HepG2 (cell line): ENCODE measurements around the gene TMEM178A. TPM values are rescaled to one million over a fixed set of nuclear protein-coding genes. Genes with fewer than 3 reads are reported as not detected.

Source experiments
- EED ChIP-seq: sonication (generic); formaldehyde crosslinking; IDR thresholded peaks from 2 replicates; pipeline ENCODE4 v1.5.0; 2020; ENCODE audit warnings: mild to moderate bottlenecking, missing genetic modification reagents
- FOXP4 ChIP-seq: sonication (generic); formaldehyde crosslinking; IDR thresholded peaks from 2 replicates; pipeline ENCODE4 v1.4.0; 2020; ENCODE audit warnings: missing genetic modification reagents
- KAT8 ChIP-seq: IDR thresholded peaks from 2 replicates; pipeline ENCODE4 v1.6.1; 2016; ENCODE audit warnings: missing genetic modification reagents, missing compliant biosample characterization
- MAFF ChIP-seq: IDR thresholded peaks from 2 replicates; pipeline ENCODE4 v1.6.1; 2011; ENCODE audit warnings: low read depth, low read length, improper control_type of control experiment
- MEIS1 ChIP-seq: sonication (generic); formaldehyde crosslinking; IDR thresholded peaks from 2 replicates; pipeline ENCODE4 v1.9.0; 2021; ENCODE audit warnings: mild to moderate bottlenecking, missing genetic modification reagents, moderate library complexity, borderline replicate concordance
- NONO ChIP-seq, 2 experiments: fragments of 450-650 bp in 1 of 2; sonication (generic) in 1 of 2; formaldehyde crosslinking in 1 of 2; IDR thresholded peaks in 1 of 2; conservative IDR thresholded peaks in 1 of 2; 2 replicates each; pipeline versions ENCODE4 v1.6.1 to v1.8.0; 2017 to 2022; ENCODE audit warnings: mild to moderate bottlenecking in 1 of 2, missing genetic modification reagents in 1 of 2, moderate library complexity in 1 of 2
- PHF8 ChIP-seq: sonication (generic); formaldehyde crosslinking; IDR thresholded peaks from 2 replicates; pipeline ENCODE4 v1.5.0; 2020; ENCODE audit warnings: missing genetic modification reagents
- PRDM15 ChIP-seq: sonication (generic); formaldehyde crosslinking; IDR thresholded peaks from 2 replicates; pipeline ENCODE4 v1.4.0; 2020; ENCODE audit warnings: missing genetic modification reagents
- SALL1 ChIP-seq: sonication (generic); formaldehyde crosslinking; IDR thresholded peaks from 2 replicates; pipeline ENCODE4 v1.8.0; 2022; ENCODE audit warnings: mild to moderate bottlenecking, missing genetic modification reagents
- SOX5 ChIP-seq: IDR thresholded peaks from 2 replicates; pipeline ENCODE4 v1.6.1; 2016; ENCODE audit warnings: borderline replicate concordance
- ZBTB7B ChIP-seq: sonication (generic); formaldehyde crosslinking; IDR thresholded peaks from 2 replicates; pipeline ENCODE4 v1.4.0; 2020; ENCODE audit warnings: missing genetic modification reagents
- ZNF142 ChIP-seq: sonication (generic); formaldehyde crosslinking; IDR thresholded peaks from 2 replicates; pipeline ENCODE4 v1.4.0; 2020; ENCODE audit warnings: missing genetic modification reagents
- ZNF362 ChIP-seq: sonication (generic); formaldehyde crosslinking; IDR thresholded peaks from 2 replicates; pipeline ENCODE4 v1.4.0; 2020; ENCODE audit warnings: missing genetic modification reagents, mild to moderate bottlenecking, borderline replicate concordance
- ZNF747 ChIP-seq: sonication (generic); formaldehyde crosslinking; IDR thresholded peaks from 2 replicates; pipeline ENCODE4 v1.8.1; 2023; ENCODE audit warnings: missing genetic modification reagents, mild to moderate bottlenecking, borderline replicate concordance
- ZNF891 ChIP-seq: sonication (generic); formaldehyde crosslinking; IDR thresholded peaks from 2 replicates; pipeline ENCODE4 v1.5.0; 2020; ENCODE audit warnings: mild to moderate bottlenecking, missing genetic modification reagents
- polyA plus RNA-seq, 8 experiments: library from polyadenylated mRNA; depleted of rRNA in 3 of 8; stranded (reverse) in 7 of 8; unstranded in 1 of 8; fragments of >200 nt; fragmentation: Illumina TruSeq in 4 of 8; extraction: Trizol in 4 of 8; gene quantifications; 2 replicates each; pipeline versions ENCODE4 v1.2.1 to v1.2.3, GENCODE V29; 2011 to 2016; ENCODE audit warnings: low read depth in 4 of 8, missing spikeins in 1 of 8, mixed read lengths in 1 of 8; ENCODE audit not compliant: insufficient read depth in 1 of 8
- total RNA-seq, 5 experiments: library from RNA; depleted of rRNA; stranded (reverse); fragments of >200 nt; fragmentation: Illumina TruSeq; extraction: Trizol; gene quantifications; 2 replicates each; pipeline ENCODE4 v1.2.3, GENCODE V29; 2016; ENCODE audit warnings: low read depth in 1 of 5

The TMEM178A gene
- total and polyA plus RNA-seq, 2 of the 13 experiments (the other 11 are each of a cell fraction or from before 2014, with no cell fraction given), result 0.38 to 3.3 TPM

- TF ChIP-seq FOXP4 (CRISPR knock-in tag) (no peak), SALL1 (CRISPR knock-in tag) (peak; percentile 24; the same call in 1 of the 2 replicates), ZNF362 (CRISPR knock-in tag) (no peak), SOX5 (no peak), MEIS1 (CRISPR knock-in tag) (no peak), EED (peak; percentile 34; the same call in 1 of the 2 replicates), NONO (IDR thresholded peaks at IDR 0.05) (no peak), NONO (CRISPR knock-in tag; conservative IDR thresholded peaks at IDR 0.05) (0 out of 2 replicates have a peak, but pooled peaks have one; percentile 21), ZNF891 (CRISPR knock-in tag) (peak; percentile 55; the same call in 1 of the 2 replicates), PHF8 (CRISPR knock-in tag) (no peak), PRDM15 (CRISPR knock-in tag) (no peak), ZNF142 (CRISPR knock-in tag) (no peak), KAT8 (CRISPR knock-in tag) (no peak), ZBTB7B (CRISPR knock-in tag) (no peak), ZNF747 (CRISPR knock-in tag) (no peak), MAFF (no peak)
These were observed 879 bp downstream of the TMEM178A start (continued) for GRCh38 chr2:39666491-39667101.
